NCI-H1694 treated with DMSO at 0.1 percent for 48 hours (cell line): ENCODE results near the gene NOX1.
"Not testable (repeated sequence)": the region's sequence is repeated elsewhere in the genome, so short reads cannot be mapped to it uniquely, and the experiment has no call there.

Experiments
- DNase-seq: peaks from one replicate; lab custom pipeline; 2025; lab: John Stamatoyannopoulos, UW

Gene NOX1

DNA sequence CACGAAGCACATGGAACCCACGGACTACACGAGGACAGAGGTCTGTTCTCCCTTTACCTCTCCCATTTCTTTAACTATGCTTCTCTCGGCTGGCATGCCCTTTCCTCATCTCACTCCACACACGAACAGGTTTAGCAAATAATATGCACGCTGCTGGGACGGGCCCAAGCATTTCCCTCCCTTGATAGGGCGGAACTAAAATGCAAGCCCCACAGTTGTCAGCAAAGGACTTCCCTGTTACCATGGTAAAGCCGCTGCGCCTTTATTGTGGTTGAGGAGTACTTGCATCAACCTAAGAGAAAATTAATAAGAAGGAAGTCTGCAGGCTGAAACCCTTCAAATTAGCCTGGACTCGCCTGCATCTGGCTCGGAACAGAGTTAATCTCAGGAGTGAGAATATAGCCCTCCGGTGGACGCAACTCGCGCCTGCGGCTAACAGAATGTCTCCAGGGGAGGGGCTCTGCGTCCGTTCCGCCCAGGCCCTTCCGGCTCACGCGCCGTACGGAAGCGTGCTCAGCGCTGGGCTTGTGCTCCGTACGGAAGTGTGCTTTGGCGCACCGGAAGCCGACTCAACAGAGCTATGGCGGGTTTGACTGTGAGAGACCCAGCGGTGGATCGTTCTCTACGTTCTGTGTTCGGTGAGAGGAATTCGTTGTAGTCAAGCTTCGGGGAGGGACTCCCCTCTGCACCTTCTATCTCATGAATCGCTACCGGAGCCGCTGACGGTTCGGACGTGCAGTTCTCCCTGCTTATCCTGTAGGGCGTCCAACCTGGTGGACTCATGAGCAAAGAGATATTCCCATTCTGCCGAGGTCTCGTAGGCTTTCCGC lies 54.1 kb downstream of the NOX1 start, which contains the start of gene CSTF2:
Gene CSTF2 (plus strand): TSS at position 555 of the 830 bp plus-strand sequence. CDS start 26 bp downstream, at position 581.
- DNase-seq = peak; percentile 85

DNA sequence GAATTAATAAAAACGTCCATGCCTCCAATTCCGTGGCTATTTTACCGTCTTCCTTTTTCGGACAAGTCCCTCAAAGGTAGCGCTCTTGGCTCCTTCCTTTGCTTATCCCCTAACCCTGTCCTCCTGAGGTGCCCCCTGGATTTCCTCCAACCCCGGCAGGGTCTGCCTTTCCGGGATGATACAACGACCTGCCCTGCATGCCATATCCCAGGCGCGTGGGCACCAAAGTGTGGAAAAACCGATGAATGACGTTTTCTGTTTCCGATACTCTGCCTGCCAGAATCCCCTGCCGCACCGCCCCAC lies 54.7 kb downstream of the NOX1 start:
- no peak for DNase-seq

DNA sequence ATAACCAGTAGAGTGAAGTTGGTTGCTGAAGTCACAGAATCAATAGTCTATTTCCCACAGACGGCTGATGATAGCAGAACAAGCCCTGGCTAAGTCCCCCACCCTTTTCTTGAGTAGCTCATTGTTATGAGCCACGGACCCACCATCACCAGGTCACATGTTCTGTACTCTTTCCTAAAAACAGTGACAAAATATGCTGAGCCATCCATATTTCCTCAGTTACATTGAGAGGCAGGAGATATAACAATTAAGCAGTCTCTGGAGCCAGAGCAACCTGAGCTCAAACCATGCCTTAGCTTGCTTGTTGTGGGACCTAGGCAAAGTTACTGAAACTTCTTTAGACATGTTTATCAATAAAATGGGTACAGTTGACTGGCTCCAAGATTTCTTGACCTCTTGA lies 56.8 kb downstream of the NOX1 start:
- no peak for DNase-seq

DNA sequence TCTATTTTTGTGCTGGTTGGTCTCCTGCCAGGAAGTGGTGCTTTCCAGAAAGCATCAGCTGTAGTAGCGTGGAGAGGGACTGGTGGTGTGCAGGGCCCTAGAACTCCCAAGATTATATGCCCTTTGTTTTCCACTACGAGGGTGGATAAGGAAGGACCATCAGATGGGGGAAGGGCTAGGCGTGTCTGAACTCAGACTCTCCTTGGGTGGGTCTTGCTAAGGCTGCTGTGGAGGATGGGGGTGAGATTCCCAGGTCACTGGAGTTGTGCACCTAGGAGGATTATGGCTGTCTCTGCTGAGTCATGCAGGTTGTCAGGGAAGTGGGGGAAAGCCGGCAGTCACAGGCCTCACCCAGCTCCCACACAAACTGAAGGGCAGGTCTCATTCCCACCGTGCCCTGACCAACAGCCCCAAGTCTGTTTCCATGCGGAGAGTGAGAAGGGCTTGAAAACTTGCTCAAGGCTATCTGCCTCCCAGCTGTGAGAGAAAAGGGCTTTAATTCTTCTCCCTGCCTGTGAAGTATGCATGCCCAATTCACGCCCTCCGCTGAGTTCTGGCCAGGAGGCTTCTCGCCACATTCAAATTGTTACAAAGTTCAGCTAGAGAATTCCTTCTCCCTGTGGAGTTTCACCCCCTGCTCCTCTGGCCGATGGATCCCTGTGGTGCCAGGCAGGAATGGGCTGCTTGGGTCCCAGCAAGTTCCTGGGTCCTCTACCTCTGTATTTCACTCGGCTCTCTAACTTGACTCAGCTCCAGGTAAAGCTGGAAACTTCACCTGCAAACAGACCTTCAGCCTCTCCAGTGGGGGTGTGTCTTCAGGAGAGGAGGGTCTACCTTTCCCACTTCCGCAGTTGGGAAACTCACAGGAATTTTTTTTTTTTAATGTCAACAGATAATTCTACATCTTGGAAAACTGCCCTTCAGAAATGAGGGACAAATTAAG lies 61.7 kb downstream of the NOX1 start:
- DNase-seq = no peak

DNA sequence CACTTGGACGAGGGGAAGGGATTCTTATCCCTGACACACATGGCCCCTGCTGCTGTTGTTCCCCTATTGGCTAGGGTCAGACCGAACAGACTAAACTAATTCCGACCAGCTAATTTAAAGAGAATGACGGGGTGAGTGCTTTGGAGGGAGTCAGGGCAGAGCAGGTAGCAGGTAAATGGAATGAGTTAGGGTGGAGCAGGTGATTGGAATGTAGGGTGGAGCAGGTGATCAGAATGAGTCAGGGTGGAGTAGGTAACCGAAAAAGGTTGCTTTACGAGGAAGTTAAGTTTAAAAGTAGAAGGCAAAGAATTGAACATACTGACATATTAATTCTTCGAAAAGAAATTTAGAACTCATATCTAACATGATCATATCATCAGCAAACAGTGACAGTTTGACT lies 65.9 kb downstream of the NOX1 start:
- DNase-seq = not testable (repeated sequence)

DNA sequence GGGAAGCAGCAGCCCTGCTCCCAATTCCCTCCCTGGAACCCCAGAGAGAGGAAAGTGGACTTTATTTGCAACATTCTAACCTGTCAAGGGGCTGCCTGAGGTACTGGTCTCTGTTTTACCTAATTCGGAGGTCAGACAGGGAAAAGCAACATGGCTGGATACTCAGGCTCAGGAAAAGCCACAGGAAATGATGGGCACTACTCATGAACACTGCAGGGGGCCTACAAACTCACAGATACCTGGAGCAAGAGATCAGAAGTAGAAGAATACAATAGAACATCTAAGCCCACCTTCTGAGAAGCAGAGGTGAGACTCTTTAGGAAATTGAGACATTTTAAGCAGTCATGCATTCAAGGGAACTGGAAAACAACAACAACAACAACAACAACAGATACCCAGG lies 69.4 kb downstream of the NOX1 start:
- DNase-seq = no peak

DNA sequence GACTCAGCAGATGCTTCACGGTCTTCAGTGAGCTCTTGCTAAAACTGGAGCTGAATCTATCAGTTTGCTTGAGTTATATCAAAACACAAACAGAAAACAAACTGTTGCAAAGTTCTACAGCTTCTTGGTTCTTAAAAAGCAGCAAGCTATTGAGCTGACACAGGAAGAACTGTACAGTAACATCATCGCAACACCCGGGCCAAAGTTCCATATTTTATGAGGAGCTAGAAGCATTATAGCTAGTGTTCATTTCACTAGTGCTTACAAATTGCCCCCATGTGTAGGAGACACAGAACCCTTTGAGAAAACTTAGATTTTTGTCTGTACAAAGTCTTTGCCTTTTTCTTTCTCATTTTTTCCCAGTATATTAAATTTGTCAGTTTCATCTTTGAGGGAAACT lies 71.3 kb downstream of the NOX1 start:
- no peak for DNase-seq

DNA sequence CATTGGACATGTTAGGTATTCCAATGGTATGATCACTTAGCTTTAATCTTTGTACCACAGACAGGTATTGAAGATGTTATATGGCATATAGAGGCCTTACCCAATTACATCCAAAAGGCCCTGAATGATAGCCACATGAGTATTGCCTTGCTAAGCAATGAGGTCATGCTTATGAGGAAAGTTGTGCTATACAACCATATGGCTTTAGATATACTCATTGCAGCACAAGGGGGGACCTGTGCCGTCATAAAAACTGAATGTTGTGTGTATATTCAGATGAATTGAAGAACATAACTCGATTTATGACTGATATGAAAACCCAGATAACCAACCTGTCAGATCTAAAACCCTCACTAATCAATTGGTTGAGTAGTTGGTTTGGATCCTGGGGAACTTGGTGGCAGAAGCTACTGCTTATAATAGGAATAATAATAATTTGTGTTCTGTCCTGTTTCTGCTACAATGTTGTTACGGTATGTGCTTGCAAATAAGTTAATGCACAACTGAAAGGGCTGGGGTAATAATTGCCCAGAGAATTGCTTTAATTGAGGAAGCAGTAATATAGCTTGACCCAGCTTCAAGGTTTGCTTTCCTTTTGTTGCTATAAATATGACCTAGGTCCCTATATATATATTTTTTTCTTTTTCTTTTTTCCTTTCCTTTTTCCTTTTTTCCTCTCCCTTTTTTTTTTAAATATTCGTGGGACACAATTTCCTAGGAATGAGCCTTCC lies 75.5 kb downstream of the NOX1 start:
- no peak for DNase-seq

DNA sequence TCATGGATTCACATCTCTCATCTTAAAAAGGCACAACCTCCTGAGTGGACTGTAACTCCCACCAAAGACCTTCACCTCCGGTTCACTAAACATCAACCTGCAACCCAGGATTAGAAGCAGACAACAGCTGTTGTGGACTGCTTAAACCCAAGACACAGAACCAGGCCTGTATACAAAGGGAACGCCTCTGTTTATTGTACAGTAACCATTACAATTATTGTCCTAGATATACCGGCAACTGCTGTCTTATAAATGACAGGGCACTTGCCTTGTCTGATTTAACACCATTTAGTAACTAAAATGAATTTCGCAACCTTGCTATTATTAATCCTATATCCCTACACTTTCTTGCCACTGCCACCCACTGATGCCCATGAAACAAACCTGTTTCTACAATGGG lies 76.8 kb downstream of the NOX1 start:
- DNase-seq = no peak

DNA sequence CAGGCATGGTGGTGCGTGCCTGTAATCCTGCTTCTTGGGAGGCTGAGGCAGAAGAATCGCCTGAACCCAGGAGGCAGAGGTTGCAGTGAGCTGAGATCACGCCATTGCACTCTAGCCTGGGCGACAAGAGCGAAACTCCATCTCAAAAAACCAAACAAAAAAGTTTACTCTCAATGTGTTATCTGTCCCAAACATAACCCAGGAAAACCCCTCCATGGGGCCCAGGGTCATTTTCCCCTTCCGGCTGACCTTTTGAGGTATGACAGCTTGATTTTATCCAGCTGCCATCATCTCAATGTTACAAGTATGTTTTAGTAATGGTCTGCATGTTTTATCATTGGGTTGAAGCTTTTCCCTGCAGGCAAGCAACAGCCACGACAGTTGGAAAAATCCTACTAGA lies 77.8 kb downstream of the NOX1 start:
- not testable (repeated sequence) for DNase-seq
